ENCODE results near the gene MAGEA4.

GRCh38 chrX:151870602-151871001 is 42.1 kb upstream of the MAGEA4 start:
- TF ChIP-seq POLR2AphosphoS5 (IDR thresholded peaks at IDR 0.05; ENCODE audit: low read depth, low read length) = no peak
- TF ChIP-seq POLR2A (IDR thresholded peaks at IDR 0.05; ENCODE audit: low read depth, low read length) = no peak
